GM19463 (cell line): Measurements from ENCODE around the gene KBTBD4.

ENCODE experiments used
- ATAC-seq: cut with Tn5 transposase; IDR thresholded peaks from one replicate; pipeline ENCODE4 v1.9.1; 2021; ENCODE audit warnings: mild to moderate bottlenecking, moderate library complexity; ENCODE audit not compliant: unreplicated experiment

KBTBD4 gene

GRCh38 chr11:47578524-47579494 lies at the start of gene KBTBD4, which contains the start of gene NDUFS3:
Gene KBTBD4, minus strand, starts transcription at chr11:47578970. Its CDS starts 19 bp downstream, at chr11:47578951.
Gene NDUFS3, plus strand, starts transcription at chr11:47579074. Its CDS starts 18 bp downstream, at chr11:47579092.
- peak; percentile 93 for ATAC-seq

DNA sequence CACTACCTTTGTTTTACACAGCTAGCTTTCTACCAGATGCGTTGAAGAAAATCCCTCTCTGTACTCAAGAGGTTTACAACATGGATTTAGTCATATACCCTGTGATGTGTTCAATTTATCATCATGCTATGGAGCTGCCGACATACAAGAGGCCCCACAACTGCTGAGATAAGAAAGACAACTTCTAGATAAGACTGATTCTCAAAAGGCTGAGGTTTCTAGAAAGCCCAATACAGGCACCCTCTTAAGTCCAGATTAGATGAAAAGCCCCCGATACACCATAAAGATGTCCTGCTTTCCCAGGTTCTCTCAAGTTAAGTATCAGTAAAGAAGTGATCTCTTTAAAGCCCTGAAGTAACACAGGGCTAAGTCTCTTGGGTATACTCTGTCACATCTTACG lies 49.3 kb upstream of the KBTBD4 start:
- ATAC-seq = no peak

DNA sequence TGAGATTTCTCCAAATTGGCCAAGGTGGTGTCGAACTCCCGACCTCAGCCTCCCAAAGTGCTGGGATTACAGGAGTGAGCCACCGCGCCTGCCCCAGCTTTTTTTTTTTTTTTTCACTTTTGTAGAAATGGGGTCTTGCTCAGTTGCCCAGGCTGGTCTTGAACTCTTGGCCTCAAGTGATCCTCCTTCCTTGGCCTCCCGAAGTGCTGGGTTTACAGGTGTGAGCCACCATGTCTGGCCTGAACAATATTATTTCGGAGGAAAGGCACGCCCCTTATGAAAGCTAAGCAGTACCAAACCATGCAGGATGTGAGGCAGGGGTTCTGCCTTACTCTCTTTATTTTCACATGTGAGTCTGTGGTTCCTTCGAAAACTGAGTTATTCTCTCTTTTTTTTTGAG lies 47.5 kb upstream of the KBTBD4 start:
- no peak for ATAC-seq

DNA sequence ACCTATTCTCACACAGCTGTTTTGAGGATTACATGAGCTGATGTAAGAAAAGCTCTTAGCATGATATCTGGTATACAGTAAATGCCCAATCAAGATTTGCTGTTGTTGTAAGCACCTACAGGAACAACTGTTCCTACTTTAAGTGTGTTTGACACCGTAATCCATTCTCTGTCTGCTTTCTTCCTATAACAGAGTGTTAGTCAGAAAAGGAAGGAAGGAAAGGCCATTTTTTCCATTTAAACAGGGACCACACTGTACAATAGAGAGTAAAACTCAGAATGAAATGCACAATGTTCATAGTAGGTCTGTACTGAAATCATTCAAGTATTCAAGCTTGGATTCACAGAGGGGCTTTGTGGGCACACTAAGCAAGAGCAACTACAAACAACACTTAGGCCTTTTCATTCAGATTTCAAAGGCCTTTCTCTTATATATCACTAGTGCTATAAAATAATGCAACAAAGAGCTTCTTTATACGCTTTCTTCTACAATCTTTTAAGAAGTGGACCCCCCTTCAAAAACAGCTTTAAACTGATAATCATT lies 42.1 kb upstream of the KBTBD4 start:
- ATAC-seq = no peak

GRCh38 chr11:47617417-47617809 lies 38.6 kb upstream of the KBTBD4 start:
- ATAC-seq = no peak

DNA sequence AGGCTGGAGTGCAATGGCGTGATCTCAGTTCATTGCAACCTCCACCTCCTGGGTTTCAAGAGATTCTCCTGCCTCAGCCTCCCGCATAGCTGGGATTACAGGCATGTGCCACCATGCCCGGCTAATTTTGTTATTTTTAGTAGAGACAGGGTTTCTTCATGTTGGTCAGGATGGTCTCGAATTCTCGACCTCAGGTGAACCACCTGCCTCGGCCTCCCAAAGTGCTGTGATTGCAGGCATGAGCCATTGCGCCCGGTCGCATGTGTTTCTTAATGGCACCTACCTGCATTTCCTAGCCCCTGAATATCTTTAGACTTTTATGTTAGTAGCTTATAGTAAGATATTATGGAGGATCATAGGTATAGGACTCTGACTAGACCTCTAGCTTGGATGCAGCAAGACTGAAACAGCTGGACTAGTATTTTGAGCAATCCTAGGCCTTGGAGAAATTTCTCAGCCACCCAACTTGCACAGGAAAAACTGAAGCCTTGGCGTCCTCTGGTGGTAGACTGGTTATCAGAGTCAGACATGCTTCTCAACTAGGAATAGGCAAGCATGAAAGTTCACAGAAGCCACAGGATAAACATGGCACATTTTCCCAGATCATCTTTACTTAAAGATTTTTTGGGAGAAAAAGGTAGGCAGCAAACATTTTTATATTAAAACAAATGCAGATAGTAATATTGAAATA lies 38.1 kb upstream of the KBTBD4 start:
- no peak for ATAC-seq

DNA sequence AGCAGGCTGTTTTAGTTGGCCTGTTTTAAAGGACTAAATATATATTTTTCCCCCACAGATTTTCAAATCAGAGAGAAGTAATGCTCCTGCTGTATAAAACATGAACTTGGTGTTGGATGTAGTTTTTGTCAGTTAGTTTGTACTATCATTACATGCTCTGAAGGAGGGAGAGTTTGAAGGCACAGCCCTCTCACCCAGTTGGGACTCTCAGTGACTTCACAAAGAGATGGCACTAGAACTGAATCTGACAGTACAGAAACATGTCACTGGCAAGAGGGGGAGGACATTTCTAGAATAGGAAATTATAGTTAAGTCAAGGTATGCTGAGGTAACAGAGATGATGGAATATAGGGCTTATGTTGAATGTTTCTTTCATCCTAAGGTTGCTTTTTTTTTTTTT lies 36.5 kb upstream of the KBTBD4 start:
- no peak for ATAC-seq

- peak; percentile 85 for ATAC-seq
Observed at GRCh38 chr11:47611348-47611794, 32.6 kb upstream of the KBTBD4 start.

DNA sequence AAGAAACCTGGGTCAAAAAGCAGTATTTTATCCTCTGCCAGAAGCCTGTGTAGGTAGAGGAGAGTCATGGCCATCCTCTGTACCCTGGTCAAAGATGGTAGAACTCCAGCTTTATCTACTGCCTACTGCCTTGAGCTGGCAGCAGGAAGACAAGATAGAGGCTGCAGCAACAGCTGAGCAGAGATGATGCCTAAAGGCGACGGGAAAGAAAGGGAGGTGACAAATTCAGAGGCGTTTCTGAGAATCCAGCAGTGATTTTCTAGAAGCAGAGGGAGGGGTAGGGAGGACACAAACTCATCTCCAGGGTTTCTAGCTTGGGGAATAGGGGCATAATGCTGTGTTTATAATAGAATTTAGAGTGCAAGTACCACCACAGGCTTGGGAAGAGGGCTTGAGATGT lies 30.9 kb upstream of the KBTBD4 start:
- ATAC-seq = no peak

- no peak for ATAC-seq
Observed at GRCh38 chr11:47607380-47607779, 28.6 kb upstream of the KBTBD4 start.

DNA sequence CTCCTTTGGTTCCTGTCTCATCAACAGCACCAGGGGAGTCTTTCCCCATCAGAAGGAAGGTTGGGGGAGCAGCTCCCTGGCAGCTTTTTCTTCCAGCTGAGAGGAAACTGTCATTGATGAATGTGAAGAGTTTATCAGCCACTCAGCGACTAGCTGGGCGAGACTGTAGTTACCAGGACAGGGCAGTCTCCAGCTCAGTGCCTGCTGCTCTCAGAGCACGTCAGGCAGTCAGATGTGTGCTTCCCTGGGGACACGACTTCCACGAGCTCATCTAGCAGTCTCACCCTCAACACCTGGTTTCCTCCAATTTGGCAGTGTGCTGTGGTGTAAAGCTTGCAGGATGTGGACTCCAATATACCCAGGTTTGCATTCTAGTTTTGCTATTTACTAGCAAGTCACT lies 28.0 kb upstream of the KBTBD4 start:
- no peak for ATAC-seq

GRCh38 chr11:47605921-47606320 lies 27.2 kb upstream of the KBTBD4 start:
- ATAC-seq = no peak

DNA sequence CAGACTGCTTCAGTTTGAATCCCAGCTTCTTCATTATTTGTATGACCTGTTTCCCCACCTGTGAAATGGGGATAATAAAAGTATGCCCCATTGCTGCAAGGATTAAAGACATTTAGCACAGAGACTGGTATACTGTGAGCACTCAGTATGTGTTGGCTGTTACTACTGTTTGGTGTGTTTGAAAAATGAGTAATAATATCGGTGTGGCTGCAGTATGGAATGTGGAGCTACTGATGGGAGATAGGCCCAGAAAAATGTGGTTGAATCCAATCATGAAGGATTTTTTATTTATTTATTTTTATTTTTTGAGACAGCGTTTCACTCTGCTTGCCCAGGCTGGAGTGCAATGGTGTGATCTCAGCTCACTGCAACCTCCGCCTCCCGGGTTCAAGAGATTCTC lies 24.5 kb upstream of the KBTBD4 start:
- ATAC-seq = no peak

GRCh38 chr11:47599902-47600301 lies 21.1 kb upstream of the KBTBD4 start:
- no peak for ATAC-seq

- no peak for ATAC-seq
Observed at GRCh38 chr11:47595967-47596366, 17.2 kb upstream of the KBTBD4 start.

DNA sequence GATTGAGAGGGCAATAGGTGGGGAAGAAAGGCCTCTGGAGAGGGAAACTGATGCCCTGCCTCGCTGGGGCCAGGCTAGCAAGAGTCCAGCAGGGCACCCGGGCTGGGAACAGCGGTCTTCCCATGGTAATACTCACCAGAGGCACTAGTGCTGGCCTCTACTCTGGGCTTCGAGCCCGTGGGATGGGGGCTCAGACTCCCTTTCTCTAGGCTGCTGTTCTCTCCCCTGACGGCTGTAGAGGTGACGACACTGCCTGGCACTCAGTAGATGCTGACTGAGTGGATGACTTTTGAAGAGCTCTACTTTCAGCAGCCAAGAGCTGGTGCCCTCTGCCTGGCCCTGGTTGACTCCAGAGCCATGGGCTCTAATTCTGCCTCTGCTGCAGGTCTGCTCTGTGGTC lies 16.3 kb upstream of the KBTBD4 start:
- ATAC-seq = no peak

DNA sequence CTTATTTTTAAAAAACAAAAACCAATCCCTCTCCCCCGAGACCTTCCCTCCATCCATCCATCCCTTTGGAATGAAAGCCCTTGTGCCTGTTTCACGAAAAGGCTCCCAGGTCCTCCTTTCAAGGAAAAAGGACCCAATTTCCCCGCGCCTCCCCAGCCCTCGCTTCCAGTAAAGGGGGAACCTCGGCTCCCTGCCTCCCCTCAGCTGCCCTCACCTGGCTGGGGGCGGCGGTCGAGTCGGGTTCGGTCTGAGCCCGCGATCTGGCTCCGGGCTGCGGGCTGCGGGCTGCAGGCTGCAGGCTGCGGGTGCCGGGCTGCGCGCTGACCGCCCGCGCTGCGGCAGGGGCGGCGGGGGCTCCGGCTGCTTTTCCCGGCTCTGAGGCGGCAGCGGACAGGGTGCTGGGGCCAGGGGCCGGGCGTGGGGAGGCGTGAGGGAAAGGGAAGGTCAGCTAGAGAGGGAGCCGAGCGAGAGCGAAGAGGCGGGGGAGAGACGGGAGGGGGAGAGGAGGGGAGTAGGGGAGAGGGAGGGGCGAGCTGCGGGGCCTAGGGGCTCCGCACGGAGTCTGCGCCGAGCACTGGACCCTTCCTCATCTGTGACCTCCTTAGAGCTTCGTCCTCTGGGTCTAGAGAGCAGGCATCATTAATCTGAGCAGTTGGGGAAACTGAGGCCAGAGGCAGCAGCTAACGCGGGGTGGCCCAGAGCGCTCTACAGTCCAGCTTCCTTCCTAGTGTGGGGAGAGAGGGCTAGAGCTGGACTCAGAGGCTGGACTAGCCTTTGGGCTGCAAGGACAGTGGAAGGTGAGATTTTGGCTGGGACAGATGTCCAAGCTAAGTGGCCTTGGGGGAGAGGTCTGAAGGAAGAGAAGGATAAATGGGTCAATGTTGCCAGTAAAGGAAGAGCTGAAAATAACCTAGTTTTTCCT lies 15.4 kb upstream of the KBTBD4 start, which contains the start of gene C1QTNF4:
TSS of gene C1QTNF4 (minus strand) at position 478 of the 922 bp plus-strand sequence. CDS start 3,601 bp downstream, outside the sequence.
- no peak for ATAC-seq

- no peak for ATAC-seq
Observed at GRCh38 chr11:47593492-47593933, 14.7 kb upstream of the KBTBD4 start.

DNA sequence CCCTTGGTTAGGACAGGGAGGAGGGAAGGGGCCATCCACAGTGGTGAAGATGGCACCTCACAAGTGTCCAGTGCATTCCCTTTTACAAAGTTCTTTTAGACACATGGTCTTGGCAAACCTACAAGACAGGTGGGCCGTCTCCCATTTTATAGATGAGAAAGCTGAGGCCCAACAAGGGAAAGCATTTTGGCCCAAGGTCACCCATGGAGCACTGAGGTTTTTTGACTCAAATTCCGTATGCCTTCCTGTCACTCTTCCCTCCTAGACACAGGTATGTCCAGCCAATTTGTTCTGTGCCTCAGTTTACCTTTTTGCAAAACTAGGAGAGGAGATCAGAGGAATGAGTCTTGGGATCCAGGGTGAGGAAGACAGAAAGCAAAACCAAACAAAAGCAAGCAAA lies 14.2 kb upstream of the KBTBD4 start:
- no peak for ATAC-seq

DNA sequence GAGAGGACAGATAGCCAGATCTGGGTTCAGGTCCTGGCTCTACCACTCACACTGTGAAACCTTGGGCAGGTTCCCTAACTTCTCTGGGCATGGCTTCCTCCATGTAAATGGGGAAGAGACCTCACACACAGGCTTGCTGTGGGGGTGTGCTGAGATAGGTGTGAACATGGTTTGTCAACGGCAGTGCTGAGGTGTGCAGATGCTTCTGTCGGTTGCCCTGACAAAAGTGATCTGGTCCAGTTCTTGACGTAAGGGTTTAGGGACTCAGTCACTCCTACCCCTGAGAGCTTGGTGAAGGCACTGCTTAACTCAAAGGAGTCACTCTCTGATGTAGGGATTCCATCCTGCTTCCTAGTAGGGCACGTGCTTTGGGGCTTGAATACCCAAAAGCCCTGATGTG lies 13.5 kb upstream of the KBTBD4 start:
- no peak for ATAC-seq
